Activated T-cell treated with anti-CD3 and anti-CD28 coated beads, Interleukin-2, amount 50 U/mL, for 72 hours (primary cell): ENCODE measurements around the gene PUM2. TPM values are rescaled to one million over a fixed set of nuclear protein-coding genes. Genes with fewer than 3 reads are reported as not detected.
A peak's percentile ranks its signal among the peaks of the same experiment; 100 is the strongest.

ENCODE experiments used
- ATAC-seq, 2 donors: fragments of 150-1000 bp; cut with Tn5 transposase; replicated peaks in 1 of 2; 2 replicates each; pipeline ENCODE4 v1.10.0; 2021; ENCODE audit warnings: moderate library complexity in 2 of 2, mild to moderate bottlenecking in 1 of 2
- DNase-seq, 2 donors: peaks; one replicate each; pipeline ENCODE4 v3.0.0; 2021 to 2022; ENCODE audit warnings: mixed read lengths in 1 of 2
- H3K27ac Mint-ChIP-seq: one replicate; pipeline ENCODE4 v1.8.0; 2022; ENCODE audit warnings: mild to moderate bottlenecking, moderate library complexity, mixed read lengths
- H3K27me3 Mint-ChIP-seq: one replicate; pipeline ENCODE4 v1.8.0; 2022; ENCODE audit warnings: low read depth, mixed read lengths
- H3K36me3 Mint-ChIP-seq, 2 donors: one replicate each; pipeline ENCODE4 v1.8.0; 2022; ENCODE audit warnings: mixed read lengths in 2 of 2, mild to moderate bottlenecking in 1 of 2; ENCODE audit not compliant: insufficient read depth in 2 of 2
- H3K4me1 Mint-ChIP-seq: one replicate; pipeline ENCODE4 v1.8.0; 2022; ENCODE audit warnings: low read depth, mixed read lengths
- H3K4me3 Mint-ChIP-seq, 2 donors: one replicate each; pipeline ENCODE4 v1.8.0; 2022; ENCODE audit warnings: mild to moderate bottlenecking in 2 of 2, mixed read lengths in 2 of 2, moderate library complexity in 2 of 2
- H3K9me3 Mint-ChIP-seq, 2 donors: one replicate each; pipeline ENCODE4 v1.8.0; 2022; ENCODE audit warnings: mixed read lengths in 2 of 2
- total RNA-seq, 2 donors: library from RNA; stranded (reverse); gene quantifications; one replicate each; pipeline ENCODE4 v1.2.3, GENCODE V29; 2022

Gene PUM2
- total RNA-seq, 2 donors from 2014 or later = 109 to 113 TPM

GRCh38 chr2:20227894-20228505 is 122.6 kb downstream of the PUM2 start:
- no peak overlapping the region for H3K4me3 Mint-ChIP-seq
- ATAC-seq = no peak
- H3K4me1 Mint-ChIP-seq = peaks cover 5% of the 10 kb centered on the region
- no peak for DNase-seq
- no peak overlapping the region for H3K27ac Mint-ChIP-seq
- H3K36me3 Mint-ChIP-seq = no peaks in the 10 kb centered on the region
- H3K9me3 Mint-ChIP-seq = no peaks in the 10 kb centered on the region
- H3K27me3 Mint-ChIP-seq = peaks cover 42% of the 10 kb centered on the region

- Mint-ChIP-seq H3K36me3 (no peaks in the 10 kb centered on the region), H3K4me3 (peak overlapping the region; percentile 74 to 75), H3K27me3 (peaks cover 53% of the 10 kb centered on the region), H3K4me1 (peaks cover 5% of the 10 kb centered on the region), H3K9me3 (no peaks in the 10 kb centered on the region), H3K27ac (no peak overlapping the region)
- ATAC-seq (no peak), DNase-seq (no peak)
Observed at GRCh38 chr2:20226152-20226545, 124.5 kb downstream of the PUM2 start.

- Mint-ChIP-seq H3K9me3 (no peaks in the 10 kb centered on the region), H3K4me1 (peaks cover 5% of the 10 kb centered on the region), H3K36me3 (no peaks in the 10 kb centered on the region), H3K4me3 (peak overlapping the region; percentile 74 to 75), H3K27ac (no peak overlapping the region), H3K27me3 (peaks cover 57% of the 10 kb centered on the region)
- DNase-seq (peak; percentile 53 to 66), ATAC-seq (peak; percentile 79 to 84)
Observed at GRCh38 chr2:20225294-20226151, 125.1 kb downstream of the PUM2 start.

- H3K36me3 Mint-ChIP-seq = no peaks in the 10 kb centered on the region
- H3K4me1 Mint-ChIP-seq = peaks cover 5% of the 10 kb centered on the region
- peaks cover 64% of the 10 kb centered on the region for H3K27me3 Mint-ChIP-seq
- H3K9me3 Mint-ChIP-seq = no peaks in the 10 kb centered on the region
- no peak within 1 kb of the TSS for H3K27ac Mint-ChIP-seq
- peak; percentile 54 to 56 for ATAC-seq
- peak; percentile 26 to 27 for DNase-seq
- H3K4me3 Mint-ChIP-seq = peak within 1 kb of the TSS; percentile 75 to 79
Observed at GRCh38 chr2:20224716-20225293, 125.8 kb downstream of the PUM2 start, which contains the start of gene SDC1. Gene SDC1 (minus strand): TSS chr2:20225130. CDS start chr2:20224867, 263 bp downstream.

- no peak overlapping the region for H3K4me3 Mint-ChIP-seq
- H3K4me1 Mint-ChIP-seq = peaks cover 5% of the 10 kb centered on the region
- no peak overlapping the region for H3K27ac Mint-ChIP-seq
- DNase-seq (peak; percentile 19 to 20), ATAC-seq (peak; percentile 41 to 53)
- H3K36me3 Mint-ChIP-seq = no peaks in the 10 kb centered on the region
- H3K9me3 Mint-ChIP-seq = no peaks in the 10 kb centered on the region
- H3K27me3 Mint-ChIP-seq = peaks cover 68% of the 10 kb centered on the region
Observed at GRCh38 chr2:20224164-20224715, 126.4 kb downstream of the PUM2 start.

GRCh38 chr2:20223407-20224163 is 127.1 kb downstream of the PUM2 start:
- DNase-seq (peak in 1 of 2 donors; percentile 11), ATAC-seq (peak; percentile 17 to 25)
- Mint-ChIP-seq H3K27me3 (peaks cover 67% of the 10 kb centered on the region), H3K27ac (no peak overlapping the region), H3K4me3 (peak overlapping the region in 1 of 2 donors; percentile 47), H3K36me3 (no peaks in the 10 kb centered on the region), H3K4me1 (peaks cover 5% of the 10 kb centered on the region), H3K9me3 (no peaks in the 10 kb centered on the region)

GRCh38 chr2:20222769-20223406 is 127.8 kb downstream of the PUM2 start:
- ATAC-seq (no peak), DNase-seq (no peak)
- Mint-ChIP-seq H3K27ac (no peak overlapping the region), H3K36me3 (no peaks in the 10 kb centered on the region), H3K4me1 (peaks cover 5% of the 10 kb centered on the region), H3K4me3 (peak overlapping the region; percentile 38 to 47), H3K9me3 (no peaks in the 10 kb centered on the region), H3K27me3 (peaks cover 67% of the 10 kb centered on the region)

GRCh38 chr2:20222014-20222768 is 128.5 kb downstream of the PUM2 start:
- no peak overlapping the region for H3K27ac Mint-ChIP-seq
- no peak for ATAC-seq
- H3K4me1 Mint-ChIP-seq = peaks cover 5% of the 10 kb centered on the region
- peaks cover 60% of the 10 kb centered on the region for H3K27me3 Mint-ChIP-seq
- H3K4me3 Mint-ChIP-seq = no peak overlapping the region
- no peaks in the 10 kb centered on the region for H3K9me3 Mint-ChIP-seq
- no peak for DNase-seq
- no peaks in the 10 kb centered on the region for H3K36me3 Mint-ChIP-seq

- peaks cover 5% of the 10 kb centered on the region for H3K4me1 Mint-ChIP-seq
- H3K9me3 Mint-ChIP-seq = no peaks in the 10 kb centered on the region
- ATAC-seq (no peak), DNase-seq (no peak)
- no peak overlapping the region for H3K4me3 Mint-ChIP-seq
- peaks cover 60% of the 10 kb centered on the region for H3K27me3 Mint-ChIP-seq
- no peaks in the 10 kb centered on the region for H3K36me3 Mint-ChIP-seq
- H3K27ac Mint-ChIP-seq = no peak overlapping the region
Observed at GRCh38 chr2:20221555-20221973, 129.1 kb downstream of the PUM2 start.

- Mint-ChIP-seq H3K9me3 (no peaks in the 10 kb centered on the region), H3K4me1 (peaks cover 5% of the 10 kb centered on the region), H3K36me3 (no peaks in the 10 kb centered on the region), H3K27ac (no peak overlapping the region), H3K27me3 (peaks cover 54% of the 10 kb centered on the region), H3K4me3 (no peak overlapping the region)
- DNase-seq (no peak), ATAC-seq (no peak)
Observed at GRCh38 chr2:20220806-20221554, 129.7 kb downstream of the PUM2 start.

- no peak overlapping the region for H3K4me3 Mint-ChIP-seq
- H3K4me1 Mint-ChIP-seq = no peaks in the 10 kb centered on the region
- peaks cover 47% of the 10 kb centered on the region for H3K27me3 Mint-ChIP-seq
- DNase-seq = no peak
- no peaks in the 10 kb centered on the region for H3K36me3 Mint-ChIP-seq
- no peak for ATAC-seq
- H3K9me3 Mint-ChIP-seq = no peaks in the 10 kb centered on the region
- no peak overlapping the region for H3K27ac Mint-ChIP-seq
Observed at GRCh38 chr2:20219763-20220380, 130.8 kb downstream of the PUM2 start.
